Occipital lobe (tissue), 3 donors: ENCODE measurements around the gene UBD. TPM values are rescaled to one million over a fixed set of nuclear protein-coding genes. Genes with fewer than 3 reads are reported as not detected.

Experiments used
- DNase-seq: peaks from one replicate; lab custom pipeline; 2025; lab: John Stamatoyannopoulos, UW
- small RNA-seq: library from RNA; depleted of rRNA; stranded (forward); fragments of <200 nt; gene quantifications from one replicate; pipeline ENCODE3, GENCODE V24; 2014
- total RNA-seq: library from RNA; depleted of rRNA; stranded (reverse); fragments of >200 nt; gene quantifications from one replicate; pipeline ENCODE4 v1.2.3, GENCODE V29; 2014

The UBD gene
- total RNA-seq, 1 donor from 2014 or later: 0.47 TPM

- DNase-seq: no peak
Observed at GRCh38 chr6:29524044-29524443, 35.5 kb downstream of the UBD start.

GRCh38 chr6:29522227-29522626, 37.3 kb downstream of the UBD start:
- DNase-seq: no peak

GRCh38 chr6:29521006-29521680, 38.4 kb downstream of the UBD start:
- no peak for DNase-seq

GRCh38 chr6:29520232-29520631, 39.3 kb downstream of the UBD start:
- no peak for DNase-seq

- no peak for DNase-seq
Observed at GRCh38 chr6:29519291-29520010, 40.1 kb downstream of the UBD start.

GRCh38 chr6:29517728-29518440, 41.6 kb downstream of the UBD start:
- no peak for DNase-seq

- DNase-seq: no peak
Observed at GRCh38 chr6:29517245-29517644, 42.3 kb downstream of the UBD start.

GRCh38 chr6:29516108-29516507, 43.4 kb downstream of the UBD start:
- no peak for DNase-seq

GRCh38 chr6:29510746-29511300, 48.7 kb downstream of the UBD start:
- no peak for DNase-seq

- DNase-seq: no peak
Observed at GRCh38 chr6:29510202-29510601, 49.3 kb downstream of the UBD start.

- no peak for DNase-seq
Observed at GRCh38 chr6:29509711-29510110, 49.8 kb downstream of the UBD start.

GRCh38 chr6:29509239-29509638, 50.3 kb downstream of the UBD start:
- no peak for DNase-seq

GRCh38 chr6:29507319-29507718, 52.2 kb downstream of the UBD start:
- no peak for DNase-seq

GRCh38 chr6:29506446-29507067, 53.0 kb downstream of the UBD start:
- no peak for DNase-seq

- no peak for DNase-seq
Observed at GRCh38 chr6:29505808-29506207, 53.7 kb downstream of the UBD start.

Small RNA genes within 50 kb of the gene (small RNA-seq; reads per million reads assigned to genes)
- gene SNORD32B (0.29 reads per million, percentile 10 among the genes with 10 or more reads in this experiment), gene TMEM183AP1 (not detected)

Other genes with a start within 250 kb of the UBD start
- gene OR5V1, start 190.9 kb downstream of the UBD start, total RNA-seq: not detected
- gene OR12D3, start 184.4 kb downstream of the UBD start, total RNA-seq: not detected
- not detected for gene OR12D2, start 164.1 kb downstream of the UBD start, total RNA-seq
- not detected for gene OR12D1, start 144.8 kb downstream of the UBD start, total RNA-seq
- gene OR10C1, start 120.4 kb downstream of the UBD start, total RNA-seq: not detected
- not detected for gene OR11A1, start 102.7 kb downstream of the UBD start, total RNA-seq
- gene OR2H1, start 102.6 kb downstream of the UBD start, total RNA-seq: not detected
- not detected for gene MAS1L, start 71.8 kb downstream of the UBD start, total RNA-seq
- gene OR2H2, start 25.4 kb upstream of the UBD start, total RNA-seq: not detected
- gene GABBR1, start 73.5 kb upstream of the UBD start, total RNA-seq: 91.1 TPM
- gene MOG, start 97.4 kb upstream of the UBD start, total RNA-seq: not detected
- not detected for gene ZFP57, start 121.4 kb upstream of the UBD start, total RNA-seq
- 1.4 TPM for gene HLA-F, start 163.7 kb upstream of the UBD start, total RNA-seq